Suprapubic skin (tissue), 4 donors: ENCODE data around the gene DOC2B.

Source experiments
- CTCF ChIP-seq, 2 donors: fragments of 200-600 bp in 1 of 2; fragments of 450-650 bp in 1 of 2; sonication (generic) in 1 of 2; IDR thresholded peaks; one replicate each; pipeline ENCODE4 v1.5.1; 2016 to 2019; ENCODE audit warnings: antibody characterized with exemption in 2 of 2, mild to moderate bottlenecking in 1 of 2, moderate library complexity in 1 of 2
- POLR2A ChIP-seq, 2 donors: fragments of 450-650 bp; IDR thresholded peaks; one replicate each; pipeline ENCODE4 v1.6.1; 2017; ENCODE audit warnings: antibody characterized with exemption in 2 of 2, mild to moderate bottlenecking in 2 of 2, moderate library complexity in 2 of 2
- POLR2AphosphoS5 ChIP-seq, 3 donors: sonication (generic); formaldehyde crosslinking; IDR thresholded peaks; one replicate each; pipeline ENCODE4 v1.6.1; 2017; ENCODE audit warnings: antibody characterized with exemption in 3 of 3

- TF ChIP-seq CTCF (IDR thresholded peaks at IDR 0.05) (no peak), POLR2AphosphoS5 (IDR thresholded peaks at IDR 0.05) (no peak), POLR2A (IDR thresholded peaks at IDR 0.05) (no peak)
Measured at GRCh38 chr17:194828-195602, 13.6 kb upstream of the DOC2B start.
